ENCODE results near the gene PREB.
"Not testable (repeated sequence)": the region's sequence is repeated elsewhere in the genome, so short reads cannot be mapped to it uniquely, and the experiment has no call there.

Gene PREB, protein sequence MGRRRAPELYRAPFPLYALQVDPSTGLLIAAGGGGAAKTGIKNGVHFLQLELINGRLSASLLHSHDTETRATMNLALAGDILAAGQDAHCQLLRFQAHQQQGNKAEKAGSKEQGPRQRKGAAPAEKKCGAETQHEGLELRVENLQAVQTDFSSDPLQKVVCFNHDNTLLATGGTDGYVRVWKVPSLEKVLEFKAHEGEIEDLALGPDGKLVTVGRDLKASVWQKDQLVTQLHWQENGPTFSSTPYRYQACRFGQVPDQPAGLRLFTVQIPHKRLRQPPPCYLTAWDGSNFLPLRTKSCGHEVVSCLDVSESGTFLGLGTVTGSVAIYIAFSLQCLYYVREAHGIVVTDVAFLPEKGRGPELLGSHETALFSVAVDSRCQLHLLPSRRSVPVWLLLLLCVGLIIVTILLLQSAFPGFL

DNA sequence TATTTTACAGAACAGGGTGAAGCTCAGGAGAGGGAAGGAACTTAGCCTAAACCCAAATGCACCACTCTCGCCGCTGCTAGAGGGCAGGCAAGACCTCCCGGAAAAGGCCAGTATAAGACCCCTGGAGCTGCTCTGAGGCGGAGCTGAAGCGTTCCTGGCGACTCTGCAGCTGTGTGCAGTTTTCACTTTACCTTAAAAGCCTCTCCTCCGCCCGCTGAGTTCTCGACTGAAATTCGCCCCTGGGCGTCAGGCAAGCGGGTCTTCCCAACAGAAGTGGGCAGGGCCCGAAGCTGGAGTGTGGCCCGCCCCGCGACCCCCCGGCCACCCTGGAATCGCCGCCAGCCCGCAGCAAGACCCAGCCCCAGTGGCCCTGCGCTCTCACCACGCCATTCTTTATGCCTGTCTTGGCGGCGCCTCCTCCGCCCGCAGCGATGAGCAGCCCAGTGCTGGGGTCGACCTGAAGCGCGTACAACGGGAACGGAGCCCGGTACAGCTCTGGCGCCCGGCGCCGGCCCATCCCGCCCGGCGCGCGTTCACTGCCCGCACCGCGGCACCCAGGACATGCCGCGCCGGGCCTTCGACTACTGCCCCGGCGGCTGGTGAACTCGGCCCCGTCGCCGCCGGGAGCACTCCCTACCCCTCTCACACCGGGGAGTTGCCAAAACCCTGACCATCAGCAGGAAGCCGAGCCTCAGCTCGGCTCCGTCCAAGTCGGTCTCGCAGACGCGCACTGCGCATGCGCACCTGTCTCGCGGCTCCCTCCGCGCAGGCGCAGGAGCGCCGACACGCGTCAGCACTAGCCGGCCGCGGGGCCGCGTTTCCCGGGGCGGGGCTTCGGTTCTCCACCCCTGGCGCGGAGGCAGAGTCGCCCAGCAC is at the start of gene PREB:
Gene PREB, minus strand, starts transcription at position 732 of the 876 bp plus-strand sequence. Its CDS starts 215 bp downstream, at position 517.
- peak; percentile 100 for DNase-seq (ENCODE audit: low spot score)

DNA sequence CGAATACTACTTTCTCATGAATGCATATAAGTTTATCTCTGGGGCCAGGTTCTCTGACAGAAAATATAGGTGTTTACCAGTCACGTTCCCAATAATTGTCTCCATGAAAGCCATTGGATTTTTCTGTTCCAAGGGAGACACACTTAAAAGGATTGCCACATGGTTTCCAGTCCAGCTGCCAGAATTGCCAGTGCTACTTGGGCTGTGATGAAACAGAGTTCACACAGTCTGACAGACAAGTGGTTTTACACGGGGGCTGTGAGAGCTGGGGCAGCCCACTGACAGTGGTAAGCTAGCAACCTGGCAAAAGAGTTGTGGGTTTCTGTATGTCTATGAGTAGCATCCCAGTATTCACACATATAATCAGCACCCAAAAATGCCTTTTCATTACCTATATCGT is 49.7 kb upstream of the PREB start:
- DNase-seq (ENCODE audit: low spot score), result no peak

DNA sequence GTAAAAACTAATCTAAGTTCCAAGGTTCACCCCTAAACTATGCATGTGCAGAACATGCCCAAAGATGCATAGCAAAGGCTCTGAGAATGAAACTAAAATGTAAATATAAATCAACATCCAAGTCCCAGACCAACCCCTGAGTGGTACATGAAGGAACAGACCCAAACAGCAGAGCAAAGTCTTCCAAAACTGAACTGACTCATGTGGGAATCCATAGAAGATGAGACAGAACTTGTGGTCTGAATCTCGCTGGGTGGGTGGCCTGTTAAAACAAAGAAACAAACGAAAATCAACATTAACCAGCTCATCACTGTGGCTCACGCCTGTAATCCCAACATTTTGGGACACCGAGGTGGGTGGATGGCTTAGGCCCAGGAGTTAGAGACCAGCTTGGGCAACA is 47.9 kb upstream of the PREB start:
- peak; percentile 27 for DNase-seq (ENCODE audit: low spot score)

DNA sequence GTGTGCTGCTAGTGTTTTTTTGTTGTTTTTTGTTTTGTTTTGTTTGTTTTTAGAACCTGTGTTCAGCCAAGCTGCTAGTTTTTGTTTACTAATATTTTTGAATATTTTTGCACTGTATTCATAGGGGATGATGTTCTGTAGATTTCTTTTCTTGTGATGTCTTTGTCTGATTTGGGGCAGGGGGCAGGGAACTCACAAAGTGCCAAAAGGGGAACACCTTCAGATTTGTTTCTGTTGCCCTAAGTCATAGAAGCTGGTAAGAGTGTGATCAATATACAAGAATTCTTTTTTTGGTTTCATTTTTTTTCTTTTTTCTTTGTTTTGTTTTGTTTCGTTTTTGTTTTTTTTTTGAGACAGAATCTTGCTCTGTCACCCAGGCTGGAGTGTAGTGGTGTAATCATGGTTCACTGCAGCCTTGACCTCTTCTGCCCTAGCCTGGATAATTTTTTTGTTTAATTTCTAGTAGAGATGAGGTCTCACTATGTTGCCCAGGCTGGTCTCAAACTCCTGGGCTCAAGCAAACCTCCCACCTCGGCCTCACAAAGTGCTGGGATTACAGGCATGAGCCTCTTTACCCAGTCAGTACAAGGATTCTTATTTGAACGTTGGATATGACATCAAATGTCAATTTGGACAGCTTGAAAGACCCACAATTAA is 45.0 kb upstream of the PREB start:
- DNase-seq (ENCODE audit: low spot score), result no peak

DNA sequence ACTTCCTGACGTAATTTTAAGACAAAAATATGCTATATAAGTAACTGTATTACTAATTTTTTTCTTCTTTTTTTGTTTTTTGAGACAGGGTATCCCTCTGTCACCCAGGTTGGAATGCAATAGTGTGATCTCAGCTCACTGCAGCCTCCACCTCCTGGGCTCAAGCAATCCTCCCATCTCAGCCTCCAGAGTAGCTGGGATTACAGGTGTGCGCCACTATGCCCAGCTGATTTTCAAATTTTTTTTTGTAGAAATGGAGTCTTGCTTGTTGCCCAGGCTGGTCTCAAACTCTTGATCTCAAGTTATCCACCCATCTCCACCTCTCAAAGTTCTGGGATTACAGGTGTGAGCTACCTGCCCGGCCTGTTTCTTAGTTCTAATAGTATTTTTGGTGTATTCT is 44.0 kb upstream of the PREB start:
- no peak for DNase-seq (ENCODE audit: low spot score)

DNA sequence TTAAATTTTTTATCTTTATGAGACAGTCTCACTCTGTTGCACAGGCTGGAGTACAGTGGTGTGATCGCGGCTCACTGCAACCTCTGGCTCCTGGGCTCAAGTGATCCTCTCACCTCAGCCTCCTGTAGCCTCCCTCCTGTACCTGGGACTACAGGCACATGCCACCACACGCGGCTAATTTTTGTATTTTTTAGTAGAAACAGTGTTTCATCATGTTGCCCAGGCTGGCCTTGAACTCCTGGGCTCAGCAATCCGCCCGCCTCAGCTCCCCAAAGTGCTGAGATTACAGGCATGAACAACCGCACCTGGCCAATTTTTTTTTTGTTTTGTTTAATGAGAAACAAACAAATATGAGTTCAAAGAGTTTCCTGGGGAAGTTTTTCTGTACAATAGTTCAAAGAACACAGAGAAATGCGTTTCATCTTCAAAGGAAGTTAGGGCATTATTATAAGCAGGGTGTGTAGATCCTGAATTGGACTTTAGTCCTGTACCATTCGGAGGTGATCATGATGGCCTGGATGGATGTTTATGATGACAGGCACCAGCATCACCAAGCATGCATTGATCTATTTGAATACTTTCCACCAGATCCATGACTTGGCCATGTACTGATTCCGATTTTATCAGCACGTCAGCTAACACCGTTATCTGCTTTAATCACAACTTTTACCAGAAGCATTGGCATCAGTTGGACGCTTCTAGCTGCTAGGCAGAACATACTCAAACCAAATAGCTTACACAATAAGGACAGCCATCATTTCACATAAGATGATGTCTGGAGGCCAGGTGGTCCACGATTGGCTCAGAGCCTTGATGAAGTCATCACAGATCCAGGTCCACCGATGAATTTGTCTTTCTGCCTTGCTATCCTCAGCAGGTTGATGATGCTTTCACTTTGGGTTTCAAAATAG is 43.3 kb upstream of the PREB start:
- DNase-seq (ENCODE audit: low spot score), result no peak

DNA sequence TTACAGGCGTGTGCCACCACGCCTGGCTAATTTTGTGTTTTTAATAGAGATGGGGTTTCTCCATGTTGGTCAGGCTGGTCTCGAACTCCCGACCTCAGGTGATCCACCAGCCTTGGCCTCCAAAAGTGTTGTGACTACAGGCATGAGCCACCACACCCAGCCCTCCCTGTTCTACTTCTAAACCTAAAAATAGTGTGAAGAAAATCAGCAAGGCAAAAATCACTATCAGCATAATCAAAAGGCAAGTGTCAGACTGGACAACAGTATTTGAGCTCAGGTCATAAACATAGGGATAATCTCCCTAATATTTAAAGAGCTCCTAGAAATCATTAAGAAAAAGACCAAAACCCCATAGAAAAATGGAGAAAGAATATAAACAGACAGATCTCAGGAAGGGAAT is 41.3 kb upstream of the PREB start:
- not testable (repeated sequence) for DNase-seq (ENCODE audit: low spot score)

DNA sequence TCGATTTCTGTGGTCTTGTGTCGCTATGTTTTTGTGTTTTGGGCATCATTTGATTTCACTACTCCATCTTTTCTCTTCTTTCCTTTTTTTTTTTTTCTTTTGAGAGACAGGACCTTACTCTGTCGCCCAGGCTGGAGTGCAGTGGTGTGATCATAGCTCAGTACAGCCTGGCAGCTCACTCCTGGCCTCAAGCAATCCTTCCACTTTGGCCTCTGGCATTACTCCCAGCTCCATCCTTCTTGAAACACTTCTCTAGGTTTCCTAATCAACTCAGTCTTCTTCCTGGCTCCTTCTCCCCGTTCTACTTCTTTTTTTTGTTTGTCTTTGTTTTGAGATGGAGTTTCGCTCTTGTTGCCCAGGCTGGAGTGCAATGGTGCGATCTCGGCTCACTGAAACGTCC is 40.9 kb upstream of the PREB start:
- DNase-seq (ENCODE audit: low spot score), result no peak

DNA sequence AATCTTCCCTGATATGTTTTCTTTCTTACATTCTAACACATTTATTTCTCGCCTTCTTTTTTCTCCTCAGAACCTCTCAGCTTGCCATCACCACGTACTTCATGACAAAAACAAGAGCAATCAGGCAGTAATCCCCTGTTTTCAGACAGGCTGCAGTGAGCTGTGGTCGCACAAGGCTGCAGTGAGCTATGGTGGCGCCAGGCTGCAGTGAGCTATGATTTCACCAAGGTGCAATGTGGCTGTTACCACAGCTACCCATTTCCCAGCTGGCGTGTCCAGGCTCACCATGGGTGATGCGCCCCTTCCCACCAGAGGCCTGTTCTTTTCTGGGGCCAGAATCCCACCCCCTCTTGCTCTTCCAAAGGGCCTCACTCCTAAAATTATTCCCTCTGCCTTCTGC is 40.2 kb upstream of the PREB start:
- no peak for DNase-seq (ENCODE audit: low spot score)

DNA sequence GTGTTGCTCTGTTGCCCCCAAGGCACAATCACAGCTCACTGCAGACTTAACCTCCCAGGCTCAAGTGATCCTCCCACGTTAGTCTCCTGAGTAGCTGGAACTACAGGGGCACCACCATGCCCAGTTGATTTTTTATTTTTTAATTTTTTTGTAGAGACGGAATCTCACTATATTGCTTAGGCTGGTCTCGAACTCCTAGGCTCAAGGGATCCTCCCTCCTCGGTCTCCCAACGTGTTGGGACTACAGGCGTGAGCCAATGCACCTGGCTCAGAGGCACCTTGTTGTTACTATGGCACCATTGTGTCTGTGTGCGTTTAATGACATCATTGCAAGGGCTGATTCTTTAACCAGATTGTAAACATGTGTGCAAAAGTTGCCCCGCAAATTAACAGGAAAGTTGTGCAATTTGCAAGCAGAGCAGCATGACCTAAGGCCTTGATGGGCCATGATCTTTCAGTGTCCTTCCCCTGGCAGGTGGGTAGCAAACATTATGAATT is 37.0 kb upstream of the PREB start:
- DNase-seq (ENCODE audit: low spot score), result no peak

DNA sequence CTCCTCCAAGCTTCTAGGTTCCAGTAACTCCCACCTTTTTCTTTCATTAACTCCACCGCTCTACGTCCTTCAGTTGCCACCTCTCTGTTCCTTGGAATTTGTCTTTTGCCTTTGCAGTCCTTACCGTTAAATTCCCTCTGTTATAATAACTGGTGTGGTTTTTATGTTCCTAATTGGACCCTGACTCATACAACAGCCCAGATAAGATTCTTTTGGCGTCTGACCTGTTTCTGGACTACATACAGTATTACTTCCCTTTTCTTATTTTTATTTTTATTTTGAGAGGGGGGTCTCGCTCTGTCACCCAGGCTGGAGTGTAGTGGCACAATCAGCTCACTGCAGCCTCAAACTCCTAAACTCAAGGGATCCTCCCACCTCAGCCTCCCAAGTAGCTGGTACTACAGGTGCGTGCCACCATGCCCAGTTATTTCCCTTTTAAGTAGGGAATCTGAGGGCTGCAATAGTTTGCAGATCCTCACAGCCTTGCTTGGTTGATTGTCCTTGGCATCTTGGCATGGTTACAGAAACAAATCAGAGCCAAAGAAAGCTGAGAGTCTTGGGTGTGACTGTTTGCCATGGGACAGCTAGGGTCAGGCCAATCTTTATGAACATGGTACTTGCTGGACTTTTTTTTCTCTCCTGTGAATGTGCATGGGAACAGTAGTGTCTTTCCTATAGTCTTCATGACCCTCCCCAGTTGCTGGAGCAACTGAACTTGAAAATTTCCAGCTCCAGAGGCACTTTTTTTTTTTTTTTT is 36.3 kb upstream of the PREB start:
- DNase-seq (ENCODE audit: low spot score), result no peak

DNA sequence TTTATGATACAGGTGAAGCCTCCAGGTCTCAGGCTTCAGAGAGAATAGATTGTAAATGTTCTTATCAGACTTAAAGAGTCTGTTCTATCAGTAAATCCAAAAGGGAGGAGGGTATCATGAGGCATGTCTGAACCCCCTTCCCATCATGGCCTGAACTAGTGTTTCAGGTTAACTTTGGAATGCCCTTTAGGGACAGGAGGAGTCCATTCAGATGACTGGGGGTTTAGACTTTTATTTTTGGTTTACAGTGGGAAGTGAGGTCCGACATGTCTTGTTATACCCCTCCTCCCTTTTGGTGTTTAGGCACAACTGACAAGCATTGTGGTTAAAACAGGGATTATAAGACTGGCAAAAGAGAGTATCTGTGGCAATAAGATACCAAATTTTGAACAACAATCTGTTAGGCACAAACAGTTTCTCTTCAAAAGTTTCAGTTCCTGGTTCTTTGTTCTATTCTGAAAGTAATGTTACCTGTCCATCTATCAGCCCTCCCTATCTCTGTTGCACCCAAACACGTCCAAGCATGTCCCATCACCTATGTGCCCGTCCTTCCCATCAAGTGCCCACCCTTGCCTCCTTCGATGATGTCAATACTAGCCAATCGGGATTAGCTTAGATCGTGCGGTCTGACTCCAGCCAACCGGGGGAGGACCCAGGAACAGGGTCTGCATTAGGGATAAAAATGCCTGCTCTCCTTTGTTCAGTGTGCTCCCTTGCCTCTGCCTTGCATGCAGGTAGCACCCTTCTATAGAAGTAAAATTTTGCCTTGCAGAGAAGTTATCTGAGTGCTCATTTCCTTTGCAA is 30.7 kb upstream of the PREB start:
- no peak for DNase-seq (ENCODE audit: low spot score)

DNA sequence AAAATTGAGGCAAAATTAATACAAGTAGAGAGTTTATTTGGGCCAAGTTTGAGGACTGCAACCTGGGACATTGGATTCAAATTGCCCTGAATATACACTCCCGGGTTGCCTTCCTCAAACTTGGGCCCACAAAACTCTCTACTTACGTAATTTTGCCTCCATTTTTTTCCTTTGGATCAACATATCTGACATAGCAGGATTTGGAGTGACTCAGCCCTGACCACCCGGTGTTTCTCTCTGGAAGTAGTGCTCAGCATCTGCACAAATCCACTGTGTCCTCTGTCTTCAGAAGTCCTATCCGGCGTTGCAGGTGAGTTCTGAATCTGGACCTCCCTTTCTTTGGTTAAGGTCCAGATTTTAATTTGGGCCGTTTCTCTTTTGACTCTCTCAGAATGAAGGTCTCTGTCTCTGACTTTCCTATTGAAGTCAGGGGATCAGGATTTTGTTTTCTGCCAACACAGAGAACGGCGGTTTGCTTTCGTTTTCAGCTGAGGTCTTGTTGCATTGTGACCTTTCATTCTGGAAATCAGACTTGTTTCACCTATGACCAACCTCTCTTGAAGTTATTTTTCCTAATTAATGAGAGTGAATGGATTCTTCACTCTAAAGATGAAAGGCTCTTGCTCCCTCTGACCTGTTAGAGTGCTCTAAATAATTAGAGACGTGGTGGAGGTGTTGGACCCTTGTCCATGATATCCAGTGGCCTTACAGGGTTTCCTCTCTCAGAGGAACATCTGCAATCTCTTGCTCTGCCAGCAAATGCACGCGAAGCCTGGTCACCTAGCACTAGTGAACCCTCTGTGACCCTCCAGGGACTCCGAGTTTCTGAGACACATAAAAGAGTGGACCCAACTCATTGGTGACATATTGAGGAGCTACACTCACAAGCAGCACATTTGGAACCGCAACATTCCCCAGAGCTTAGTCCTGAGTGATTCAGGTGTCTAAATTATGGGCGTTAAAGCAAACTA is 28.0 kb upstream of the PREB start:
- DNase-seq (ENCODE audit: low spot score), result no peak

DNA sequence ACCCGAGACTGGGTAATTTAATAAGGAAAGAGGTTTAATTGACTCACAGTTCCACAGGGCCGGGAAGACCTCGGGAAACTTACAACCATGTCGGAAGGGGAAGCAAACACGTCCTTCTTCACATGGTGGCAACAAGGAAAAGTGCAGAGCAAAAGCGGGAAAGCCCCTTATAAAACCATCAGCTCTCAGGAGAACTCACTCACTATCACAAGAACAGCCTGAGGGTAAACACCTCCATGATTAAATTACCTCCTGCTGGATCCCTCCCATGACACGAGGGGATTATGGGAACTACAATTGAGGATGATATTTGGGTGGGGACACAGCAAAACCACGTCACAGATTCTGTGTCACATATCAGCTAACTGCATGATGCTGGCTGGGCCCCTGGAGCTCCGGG is 25.8 kb upstream of the PREB start:
- no peak for DNase-seq (ENCODE audit: low spot score)

DNA sequence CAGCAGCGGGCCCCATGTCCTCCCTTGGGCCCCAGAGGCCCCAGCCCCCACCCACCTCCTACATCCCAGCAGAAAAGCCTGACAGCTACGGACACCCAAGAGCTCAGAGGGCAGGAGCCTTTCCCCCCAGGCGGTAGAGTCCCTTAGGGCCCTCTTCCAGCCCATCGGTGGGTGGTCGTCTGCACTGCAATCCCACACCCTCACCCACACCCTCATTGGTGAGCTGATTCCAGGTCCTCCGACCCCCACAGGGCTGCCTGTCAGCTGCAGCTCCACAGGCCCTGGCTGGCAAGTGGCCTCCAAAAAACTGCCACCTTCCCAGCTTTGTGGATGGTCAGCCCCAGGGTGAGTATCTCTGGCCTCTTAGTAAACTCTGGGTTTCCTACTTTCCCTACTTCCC is 24.8 kb upstream of the PREB start:
- DNase-seq (ENCODE audit: low spot score), result no peak

DNA sequence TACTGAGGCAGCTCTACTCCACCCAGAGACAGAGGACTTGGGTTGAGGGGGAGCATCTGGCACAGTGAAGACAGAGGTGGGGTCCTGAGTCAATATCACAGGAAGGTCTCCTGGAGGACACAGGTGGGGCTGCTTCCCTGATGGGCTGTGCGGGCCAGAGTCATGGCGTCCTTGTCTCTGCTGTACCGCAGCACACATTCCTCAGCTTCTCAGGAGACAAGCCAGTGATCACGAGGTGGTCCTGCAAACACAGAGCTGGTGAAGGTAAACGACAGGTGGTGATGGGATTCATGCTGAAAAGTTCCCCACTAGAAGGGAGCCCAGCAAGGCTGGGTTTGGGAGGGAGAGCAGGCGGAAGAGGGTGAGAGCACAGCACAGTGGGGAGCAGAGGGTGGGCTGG is 24.0 kb upstream of the PREB start:
- no peak for DNase-seq (ENCODE audit: low spot score)

DNA sequence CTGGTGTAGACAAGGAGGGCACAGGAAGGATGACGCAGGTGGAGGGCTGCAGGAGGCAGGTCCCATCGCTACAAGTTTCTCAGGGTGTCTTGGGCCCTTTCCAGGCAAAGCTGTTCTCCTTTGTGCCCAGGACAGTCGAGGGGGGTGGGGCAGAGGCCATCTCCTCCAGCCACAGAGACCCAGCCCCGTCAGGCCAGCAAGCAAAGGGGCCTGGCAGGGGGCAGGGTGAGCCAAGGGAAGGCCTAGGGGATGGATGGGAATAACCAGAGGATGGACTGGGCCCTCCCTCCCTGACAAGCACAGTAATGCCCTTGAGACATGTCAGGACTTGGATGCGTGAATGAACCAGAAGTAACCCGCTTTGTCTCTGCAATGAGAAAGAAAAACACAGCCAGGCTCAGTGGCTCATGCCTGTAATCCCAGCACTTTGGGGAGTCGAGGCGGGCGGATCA is 20.7 kb upstream of the PREB start:
- no peak for DNase-seq (ENCODE audit: low spot score)

DNA sequence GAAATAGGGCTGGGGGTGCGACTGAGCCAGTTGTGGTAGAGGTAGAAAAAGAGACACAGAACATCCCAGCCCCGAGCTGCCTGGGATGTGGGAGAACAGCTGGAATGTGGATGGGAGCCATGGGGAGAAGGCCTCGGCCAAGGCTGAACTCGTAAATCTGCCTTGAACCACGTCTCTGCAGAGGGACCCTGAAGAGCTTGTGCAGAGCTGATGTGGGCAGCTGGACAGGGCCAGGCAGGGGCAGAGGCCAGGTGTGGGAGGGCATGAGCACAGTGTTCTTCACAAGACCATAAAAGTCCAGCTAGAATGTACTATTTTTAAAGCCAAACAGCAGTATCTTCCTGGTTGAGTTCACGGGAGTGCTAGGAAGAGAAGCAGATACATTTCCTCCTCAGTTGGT is 20.1 kb upstream of the PREB start:
- no peak for DNase-seq (ENCODE audit: low spot score)
